ENCODE measurements around the gene ARHGEF25.

Gene ARHGEF25

DNA sequence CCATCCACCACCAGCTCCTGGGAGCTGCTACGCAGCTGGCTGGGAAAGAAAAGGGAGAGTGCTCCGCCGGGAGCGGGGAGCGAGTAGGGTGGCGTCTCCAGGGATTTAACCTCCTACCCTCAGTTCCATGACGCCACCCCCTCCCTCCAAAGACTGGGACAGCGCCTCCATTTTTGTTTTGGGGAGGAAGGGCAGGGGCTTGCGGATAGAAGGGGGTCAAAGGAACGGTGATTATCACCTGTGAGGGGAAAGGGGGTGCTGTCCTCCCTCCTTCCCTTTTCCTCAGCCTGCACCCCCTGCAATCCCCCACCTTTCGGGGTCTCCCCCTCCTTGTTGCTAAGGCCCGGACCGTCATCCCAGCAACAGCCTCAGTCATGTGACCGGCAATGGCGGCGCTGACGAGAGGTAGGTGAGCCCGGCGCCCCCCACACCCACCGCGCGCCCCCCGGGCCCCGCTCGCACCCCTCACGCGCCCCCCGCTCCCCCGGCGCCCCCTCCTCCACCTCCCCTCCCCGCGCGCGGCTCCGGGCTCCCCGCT lies 6.7 kb upstream of the ARHGEF25 start, which contains the start of gene DTX3:
DTX3 (plus strand) TSS at position 371 of the 538 bp plus-strand sequence. CDS start 1,694 bp downstream, outside the sequence.
- peaks cover 4% of the 10 kb centered on the region for H3K79me1 ChIP-seq (ENCODE audit: low read length)
- H3K4ac ChIP-seq (ENCODE audit: low read depth, low read length), result peak within 1 kb of the TSS; percentile 95
- H2BK5ac ChIP-seq (ENCODE audit: low read length), result peak within 1 kb of the TSS; percentile 95
- H2BK120ac ChIP-seq (ENCODE audit: low read depth, low read length), result peak within 1 kb of the TSS; percentile 83
- H2AK5ac ChIP-seq (ENCODE audit: low read length), result peak within 1 kb of the TSS; percentile 56
- no peaks in the 10 kb centered on the region for H3K79me2 ChIP-seq (ENCODE audit: control insufficient read depth, insufficient read depth, low read length)
- H3K36me3 ChIP-seq (ENCODE audit: control insufficient read depth, insufficient read depth, low read length), result peaks cover 1% of the 10 kb centered on the region
- peak within 1 kb of the TSS; percentile 69 for H4K8ac ChIP-seq (ENCODE audit: low read depth, low read length)
- no peaks in the 10 kb centered on the region for H3K27me3 ChIP-seq (ENCODE audit: insufficient read depth, low read length, poor library complexity)
- WGBS (ENCODE audit: extremely low coverage, insufficient coverage, low lambda C conversion rate), result no CpG with 5 or more reads among the region's 36 CpGs
- H3K4me3 ChIP-seq (ENCODE audit: low read length), result peak within 1 kb of the TSS; percentile 85
- H3K23ac ChIP-seq (ENCODE audit: low read length), result peak within 1 kb of the TSS; percentile 98
- peaks cover 13% of the 10 kb centered on the region for H3K4me1 ChIP-seq (ENCODE audit: control insufficient read depth, low read depth, low read length)
- H3K4me2 ChIP-seq (ENCODE audit: low read length), result peak within 1 kb of the TSS; percentile 85
- peak; percentile 53 for DNase-seq
- peak within 1 kb of the TSS; percentile 97 for H3K56ac ChIP-seq (ENCODE audit: low read length)
- H3K18ac ChIP-seq (ENCODE audit: low read length), result peak within 1 kb of the TSS; percentile 95
- peak within 1 kb of the TSS; percentile 18 for H3K27ac ChIP-seq (ENCODE audit: low read depth, low read length)
- peak within 1 kb of the TSS; percentile 92 for H3K9ac ChIP-seq (ENCODE audit: low read length)
- no peak within 1 kb of the TSS for H2BK15ac ChIP-seq (replicated peaks; ENCODE audit: low read depth)
- peak within 1 kb of the TSS; percentile 33 for H4K5ac ChIP-seq (ENCODE audit: low read length)

DNA sequence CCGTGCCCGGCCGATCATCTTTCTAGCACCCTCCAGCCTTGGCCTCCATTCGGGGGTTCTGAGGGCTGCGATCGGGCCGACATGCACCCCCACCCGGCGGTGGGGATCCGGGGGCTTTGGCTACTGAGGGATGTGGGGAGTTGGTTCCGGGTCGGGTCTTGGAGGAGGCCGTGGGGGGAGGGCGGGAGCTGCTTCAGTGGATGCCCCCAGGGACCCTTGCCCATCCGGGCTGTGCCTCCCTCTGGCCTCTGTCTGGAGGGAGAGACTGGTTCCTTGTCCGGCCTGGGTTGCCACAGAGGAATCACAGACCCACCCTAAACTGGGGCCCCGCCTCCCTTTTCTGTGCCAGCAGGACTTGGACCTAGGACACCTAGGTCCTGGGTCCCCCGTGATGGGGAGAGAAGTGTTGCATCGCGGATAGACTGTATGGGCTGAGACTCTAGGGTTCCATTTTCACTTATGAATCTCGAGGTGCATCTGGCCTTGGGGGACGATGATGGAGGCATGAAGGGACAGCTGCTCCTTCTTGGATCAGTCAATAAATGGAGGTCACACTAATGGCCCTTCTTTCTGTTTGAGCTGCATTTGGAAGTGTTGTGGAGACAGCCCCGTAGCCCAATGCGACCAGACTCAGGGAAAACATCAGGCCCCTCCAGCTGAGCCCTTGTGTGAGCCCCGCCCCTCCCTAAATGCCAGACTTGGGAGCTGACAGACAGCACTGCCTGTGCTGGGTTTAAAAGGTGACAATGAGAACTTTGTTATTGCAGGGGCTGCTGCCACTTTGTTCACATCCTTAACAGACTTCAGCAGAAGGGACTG lies 6.0 kb upstream of the ARHGEF25 start:
- Histone ChIP-seq H2AK5ac (ENCODE audit: low read length) (peak overlapping the region; percentile 56), H3K18ac (ENCODE audit: low read length) (peak overlapping the region; percentile 95)
- WGBS (ENCODE audit: extremely low coverage, insufficient coverage, low lambda C conversion rate), result no CpG with 5 or more reads among the region's 25 CpGs

DNA sequence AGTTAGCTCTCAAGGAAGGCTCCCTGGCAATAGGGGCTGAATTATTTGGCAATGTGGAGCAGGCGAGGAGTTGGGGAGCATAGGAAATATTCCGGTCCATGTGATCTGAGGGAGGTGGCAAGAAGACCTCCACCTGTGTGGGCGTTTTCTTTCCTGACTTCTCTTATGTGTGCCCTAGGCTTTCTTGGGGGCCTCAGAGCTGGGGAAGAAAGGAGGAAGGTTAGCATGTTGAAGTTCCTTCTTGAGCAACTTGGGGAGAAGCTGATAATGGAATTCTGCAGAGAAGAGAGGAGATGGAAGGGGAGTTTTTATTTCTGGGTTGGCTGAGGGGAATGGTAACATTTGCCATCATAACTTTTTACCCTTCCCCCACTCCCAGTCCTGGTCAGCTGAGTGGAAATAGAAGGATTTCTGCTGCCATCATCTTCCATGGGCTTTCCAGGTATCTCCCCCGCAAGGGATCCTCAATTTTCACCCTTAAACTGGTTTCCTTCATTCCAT lies 5.4 kb upstream of the ARHGEF25 start:
- Histone ChIP-seq H4K5ac (ENCODE audit: low read length) (no peak overlapping the region), H3K4me1 (ENCODE audit: control insufficient read depth, low read depth, low read length) (peaks cover 13% of the 10 kb centered on the region), H3K9ac (ENCODE audit: low read length) (peak overlapping the region; percentile 18), H3K4me2 (ENCODE audit: low read length) (peak overlapping the region; percentile 85), H2BK15ac (replicated peaks; ENCODE audit: low read depth) (no peak overlapping the region), H4K8ac (ENCODE audit: low read depth, low read length) (no peak overlapping the region), H3K4me3 (ENCODE audit: low read length) (no peak overlapping the region), H3K4ac (ENCODE audit: low read depth, low read length) (no peak overlapping the region), H3K36me3 (ENCODE audit: control insufficient read depth, insufficient read depth, low read length) (peaks cover 1% of the 10 kb centered on the region), H3K79me2 (ENCODE audit: control insufficient read depth, insufficient read depth, low read length) (no peaks in the 10 kb centered on the region), H3K27me3 (ENCODE audit: insufficient read depth, low read length, poor library complexity) (no peaks in the 10 kb centered on the region), H2BK120ac (ENCODE audit: low read depth, low read length) (no peak overlapping the region), H2AK5ac (ENCODE audit: low read length) (peak overlapping the region; percentile 56), H3K79me1 (ENCODE audit: low read length) (peaks cover 4% of the 10 kb centered on the region), H3K56ac (ENCODE audit: low read length) (peak overlapping the region; percentile 65), H3K23ac (ENCODE audit: low read length) (no peak overlapping the region), H2BK5ac (ENCODE audit: low read length) (no peak overlapping the region), H3K27ac (ENCODE audit: low read depth, low read length) (no peak overlapping the region), H3K18ac (ENCODE audit: low read length) (no peak overlapping the region)
- no peak for DNase-seq
- WGBS (ENCODE audit: extremely low coverage, insufficient coverage, low lambda C conversion rate), result no CpG with 5 or more reads among the region's 4 CpGs

More for the DNA sequence above, 6.0 kb upstream of the ARHGEF25 start:
- Histone ChIP-seq H3K79me2 (ENCODE audit: control insufficient read depth, insufficient read depth, low read length) (no peaks in the 10 kb centered on the region), H4K8ac (ENCODE audit: low read depth, low read length) (peak overlapping the region; percentile 69), H4K5ac (ENCODE audit: low read length) (no peak overlapping the region), H3K4ac (ENCODE audit: low read depth, low read length) (peak overlapping the region; percentile 95), H3K4me2 (ENCODE audit: low read length) (peak overlapping the region; percentile 85), H3K36me3 (ENCODE audit: control insufficient read depth, insufficient read depth, low read length) (peaks cover 1% of the 10 kb centered on the region), H3K27ac (ENCODE audit: low read depth, low read length) (no peak overlapping the region), H3K27me3 (ENCODE audit: insufficient read depth, low read length, poor library complexity) (no peaks in the 10 kb centered on the region), H2BK15ac (replicated peaks; ENCODE audit: low read depth) (no peak overlapping the region), H3K79me1 (ENCODE audit: low read length) (peaks cover 4% of the 10 kb centered on the region), H3K9ac (ENCODE audit: low read length) (peak overlapping the region; percentile 78), H2BK120ac (ENCODE audit: low read depth, low read length) (peak overlapping the region; percentile 83), H3K23ac (ENCODE audit: low read length) (no peak overlapping the region), H3K4me3 (ENCODE audit: low read length) (peak overlapping the region; percentile 57), H3K4me1 (ENCODE audit: control insufficient read depth, low read depth, low read length) (peaks cover 13% of the 10 kb centered on the region), H3K56ac (ENCODE audit: low read length) (peak overlapping the region; percentile 83), H2BK5ac (ENCODE audit: low read length) (no peak overlapping the region)
- DNase-seq, result peak; percentile 63

- Histone ChIP-seq H3K79me1 (ENCODE audit: low read length) (peaks cover 4% of the 10 kb centered on the region), H3K4me3 (ENCODE audit: low read length) (no peak overlapping the region), H3K9ac (ENCODE audit: low read length) (no peak overlapping the region), H3K23ac (ENCODE audit: low read length) (no peak overlapping the region), H2BK15ac (replicated peaks; ENCODE audit: low read depth) (no peak overlapping the region), H3K36me3 (ENCODE audit: control insufficient read depth, insufficient read depth, low read length) (peaks cover 1% of the 10 kb centered on the region), H3K4me1 (ENCODE audit: control insufficient read depth, low read depth, low read length) (peaks cover 13% of the 10 kb centered on the region), H3K4me2 (ENCODE audit: low read length) (no peak overlapping the region), H3K27ac (ENCODE audit: low read depth, low read length) (no peak overlapping the region), H4K5ac (ENCODE audit: low read length) (no peak overlapping the region), H3K18ac (ENCODE audit: low read length) (no peak overlapping the region), H2BK120ac (ENCODE audit: low read depth, low read length) (no peak overlapping the region), H2BK5ac (ENCODE audit: low read length) (no peak overlapping the region), H2AK5ac (ENCODE audit: low read length) (no peak overlapping the region), H3K79me2 (ENCODE audit: control insufficient read depth, insufficient read depth, low read length) (no peaks in the 10 kb centered on the region), H3K56ac (ENCODE audit: low read length) (no peak overlapping the region), H3K27me3 (ENCODE audit: insufficient read depth, low read length, poor library complexity) (no peaks in the 10 kb centered on the region), H4K8ac (ENCODE audit: low read depth, low read length) (no peak overlapping the region), H3K4ac (ENCODE audit: low read depth, low read length) (no peak overlapping the region)
- no peak for DNase-seq
- WGBS (ENCODE audit: extremely low coverage, insufficient coverage, low lambda C conversion rate), result no CpG with 5 or more reads among the region's 2 CpGs
Measured at GRCh38 chr12:57606399-57606798, 4.8 kb upstream of the ARHGEF25 start.

DNA sequence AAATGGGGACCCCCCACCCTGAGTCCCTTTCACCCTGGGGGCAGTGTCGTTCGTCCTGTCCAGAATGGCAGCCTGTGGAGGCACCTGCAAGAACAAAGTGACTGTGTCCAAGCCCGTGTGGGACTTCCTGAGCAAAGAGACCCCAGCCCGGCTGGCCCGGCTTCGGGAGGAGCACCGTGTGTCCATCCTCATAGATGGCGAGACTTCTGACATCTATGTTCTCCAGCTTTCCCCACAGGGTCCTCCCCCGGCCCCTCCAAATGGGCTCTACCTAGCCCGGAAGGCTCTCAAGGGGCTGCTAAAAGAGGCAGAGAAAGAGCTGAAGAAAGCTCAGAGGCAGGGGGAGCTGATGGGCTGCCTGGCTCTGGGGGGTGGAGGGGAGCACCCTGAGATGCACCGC lies 4.4 kb upstream of the ARHGEF25 start:
- Histone ChIP-seq H3K36me3 (ENCODE audit: control insufficient read depth, insufficient read depth, low read length) (peaks cover 1% of the 10 kb centered on the region), H2AK5ac (ENCODE audit: low read length) (no peak overlapping the region), H3K4me3 (ENCODE audit: low read length) (no peak overlapping the region), H3K79me1 (ENCODE audit: low read length) (peaks cover 4% of the 10 kb centered on the region), H3K4me2 (ENCODE audit: low read length) (no peak overlapping the region), H3K27me3 (ENCODE audit: insufficient read depth, low read length, poor library complexity) (peaks cover under 1% of the 10 kb centered on the region), H4K8ac (ENCODE audit: low read depth, low read length) (no peak overlapping the region), H2BK15ac (replicated peaks; ENCODE audit: low read depth) (no peak overlapping the region), H3K4me1 (ENCODE audit: control insufficient read depth, low read depth, low read length) (peaks cover 13% of the 10 kb centered on the region), H2BK120ac (ENCODE audit: low read depth, low read length) (no peak overlapping the region), H3K4ac (ENCODE audit: low read depth, low read length) (no peak overlapping the region), H4K5ac (ENCODE audit: low read length) (no peak overlapping the region), H3K9ac (ENCODE audit: low read length) (no peak overlapping the region), H3K23ac (ENCODE audit: low read length) (no peak overlapping the region), H3K18ac (ENCODE audit: low read length) (no peak overlapping the region), H3K79me2 (ENCODE audit: control insufficient read depth, insufficient read depth, low read length) (no peaks in the 10 kb centered on the region), H2BK5ac (ENCODE audit: low read length) (no peak overlapping the region), H3K56ac (ENCODE audit: low read length) (no peak overlapping the region), H3K27ac (ENCODE audit: low read depth, low read length) (no peak overlapping the region)
- no peak for DNase-seq
- no CpG with 5 or more reads among the region's 11 CpGs for WGBS (ENCODE audit: extremely low coverage, insufficient coverage, low lambda C conversion rate)

All from mesendoderm (in vitro differentiated cells).